Subcutaneous abdominal adipose tissue (tissue), 5 donors: ENCODE results near the gene ACVR1.

ENCODE experiments used
- H3K27ac ChIP-seq: one replicate; pipeline ENCODE4 v1.7.0; 2013; ENCODE audit warnings: low read depth, mild to moderate bottlenecking, inconsistent platforms, low read length, moderate library complexity
- H3K27me3 ChIP-seq, 5 donors: one replicate each; pipeline ENCODE4 v1.7.0; 2013; ENCODE audit warnings: low read length in 5 of 5, inconsistent platforms in 1 of 5; ENCODE audit not compliant: control insufficient read depth in 5 of 5, insufficient read depth in 4 of 5
- H3K36me3 ChIP-seq, 5 donors: one replicate each; pipeline ENCODE4 v1.7.0; 2013; ENCODE audit warnings: low read length in 5 of 5; ENCODE audit not compliant: control insufficient read depth in 5 of 5, insufficient read depth in 5 of 5
- H3K4me1 ChIP-seq, 5 donors: one replicate each; pipeline ENCODE4 v1.7.0; 2013; ENCODE audit warnings: low read length in 5 of 5, mild to moderate bottlenecking in 3 of 5, moderate library complexity in 1 of 5; ENCODE audit not compliant: control insufficient read depth in 5 of 5, insufficient read depth in 5 of 5
- H3K4me3 ChIP-seq, 5 donors: one replicate each; pipeline ENCODE4 v1.7.0; 2013; ENCODE audit warnings: low read length in 5 of 5, low read depth in 1 of 5
- H3K9ac ChIP-seq, 5 donors: one replicate each; pipeline ENCODE4 v1.7.0; 2013; ENCODE audit warnings: low read length in 5 of 5, mild to moderate bottlenecking in 4 of 5, moderate library complexity in 3 of 5
- H3K9me3 ChIP-seq, 5 donors: one replicate each; pipeline ENCODE4 v1.7.0; 2013; ENCODE audit warnings: low read length in 5 of 5; ENCODE audit not compliant: control insufficient read depth in 5 of 5
- donor health status: healthy.
- donor health status: healthy.
- donor health status: healthy.
- donor health status: healthy.
- donor health status: healthy.

The ACVR1 gene

GRCh38 chr2:157789933-157790511, 86.1 kb downstream of the ACVR1 start:
- no peak overlapping the region for H3K4me3 ChIP-seq
- H3K27ac ChIP-seq: peak overlapping the region; percentile 47
- H3K9ac ChIP-seq: no peak overlapping the region
- no peaks in the 10 kb centered on the region for H3K27me3 ChIP-seq
- no peaks in the 10 kb centered on the region for H3K9me3 ChIP-seq
- peaks cover 0 to 2% (median 0%) of the 10 kb centered on the region in 5 donors for H3K36me3 ChIP-seq
- H3K4me1 ChIP-seq: peaks cover 4 to 30% (median 20%) of the 10 kb centered on the region in 5 donors

- H3K36me3 ChIP-seq: peaks cover 0 to 2% (median 0%) of the 10 kb centered on the region in 5 donors
- H3K4me1 ChIP-seq: peaks cover 4 to 36% (median 27%) of the 10 kb centered on the region in 5 donors
- no peak overlapping the region for H3K9ac ChIP-seq
- H3K4me3 ChIP-seq: no peak overlapping the region
- peak overlapping the region; percentile 47 for H3K27ac ChIP-seq
- no peaks in the 10 kb centered on the region for H3K27me3 ChIP-seq
- H3K9me3 ChIP-seq: no peaks in the 10 kb centered on the region
Measured at GRCh38 chr2:157789256-157789655, 86.9 kb downstream of the ACVR1 start.

GRCh38 chr2:157788201-157788600, 87.9 kb downstream of the ACVR1 start:
- Histone ChIP-seq H3K9me3 (no peaks in the 10 kb centered on the region), H3K27me3 (no peaks in the 10 kb centered on the region), H3K4me1 (peaks cover 4 to 42% (median 29%) of the 10 kb centered on the region in 5 donors), H3K36me3 (peaks cover 0 to 2% (median 0%) of the 10 kb centered on the region in 5 donors), H3K27ac (no peak overlapping the region), H3K9ac (no peak overlapping the region), H3K4me3 (no peak overlapping the region)

- no peak overlapping the region for H3K27ac ChIP-seq
- H3K4me1 ChIP-seq: peaks cover 4 to 42% (median 29%) of the 10 kb centered on the region in 5 donors
- H3K27me3 ChIP-seq: no peaks in the 10 kb centered on the region
Measured at GRCh38 chr2:157787364-157787938, 88.7 kb downstream of the ACVR1 start.

DNA sequence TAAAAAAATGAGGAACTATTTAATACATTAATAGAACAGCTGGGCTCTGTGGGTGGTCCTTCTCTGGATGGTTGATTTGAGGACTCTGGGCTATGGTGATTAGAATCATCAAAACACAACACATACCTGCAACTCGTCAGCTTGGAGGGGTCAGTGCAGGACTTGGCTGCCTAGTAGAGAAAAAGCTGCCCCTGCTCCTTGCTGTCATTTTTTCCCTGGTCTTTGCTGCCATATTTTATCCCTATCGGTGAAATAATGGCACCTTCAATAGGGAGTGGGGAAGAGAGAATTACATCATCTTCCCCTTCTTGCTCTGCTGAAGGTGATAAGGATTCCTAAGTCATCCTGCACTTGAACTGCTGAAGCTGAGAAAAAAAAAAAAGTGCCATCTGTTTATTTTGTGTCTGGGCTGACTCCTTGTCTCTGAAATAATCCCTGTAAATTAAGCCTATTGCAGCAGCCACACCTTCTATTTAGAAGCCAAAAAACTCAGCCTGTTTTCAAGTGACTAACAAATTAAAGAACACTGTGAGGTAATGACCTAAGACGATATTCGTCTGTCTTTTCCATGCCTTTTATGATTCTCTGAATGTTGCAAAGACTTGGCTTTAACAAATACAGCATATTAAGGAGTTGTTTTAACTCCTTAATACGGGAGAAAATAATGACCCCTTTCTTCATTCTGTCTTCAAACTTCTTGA, 89.3 kb downstream of the ACVR1 start:
- H3K9ac ChIP-seq: no peak overlapping the region
- H3K27ac ChIP-seq: no peak overlapping the region
- H3K36me3 ChIP-seq: no peaks in the 10 kb centered on the region
- H3K9me3 ChIP-seq: no peaks in the 10 kb centered on the region
- no peak overlapping the region for H3K4me3 ChIP-seq
- peaks cover 4 to 45% (median 34%) of the 10 kb centered on the region in 5 donors for H3K4me1 ChIP-seq
- H3K27me3 ChIP-seq: no peaks in the 10 kb centered on the region

More at GRCh38 chr2:157787364-157787938, 88.7 kb downstream of the ACVR1 start:
- H3K36me3 ChIP-seq: peaks cover 0 to 2% (median 0%) of the 10 kb centered on the region in 5 donors
- H3K9ac ChIP-seq: no peak overlapping the region
- no peak overlapping the region for H3K4me3 ChIP-seq
- no peaks in the 10 kb centered on the region for H3K9me3 ChIP-seq

- H3K4me1 ChIP-seq: peaks cover 4 to 47% (median 34%) of the 10 kb centered on the region in 5 donors
- no peaks in the 10 kb centered on the region for H3K9me3 ChIP-seq
- no peaks in the 10 kb centered on the region for H3K27me3 ChIP-seq
- H3K27ac ChIP-seq: no peak overlapping the region
- H3K9ac ChIP-seq: no peak overlapping the region
- no peaks in the 10 kb centered on the region for H3K36me3 ChIP-seq
- H3K4me3 ChIP-seq: no peak overlapping the region
Measured at GRCh38 chr2:157785866-157786662, 90.1 kb downstream of the ACVR1 start.

DNA sequence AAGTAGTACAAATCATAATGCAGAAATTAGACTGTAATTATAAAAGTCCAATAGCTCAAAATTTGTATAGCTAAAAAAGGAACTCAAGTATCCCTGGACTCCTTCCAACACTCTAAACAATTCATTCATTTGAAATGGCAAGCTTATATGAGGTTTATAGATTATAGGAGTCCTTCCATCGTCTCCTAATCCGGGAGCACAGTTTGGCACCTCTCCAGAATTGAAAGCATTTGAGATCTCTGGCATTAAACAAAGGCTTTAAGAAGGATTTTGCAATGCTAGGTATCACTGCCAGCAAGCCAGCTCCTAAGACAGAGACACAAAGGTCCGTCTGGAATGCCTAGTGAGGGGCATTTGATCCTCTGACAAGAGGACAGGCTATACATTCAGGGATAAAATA, 90.9 kb downstream of the ACVR1 start:
- H3K27ac ChIP-seq: no peak overlapping the region
- peaks cover 4 to 44% (median 34%) of the 10 kb centered on the region in 5 donors for H3K4me1 ChIP-seq
- no peak overlapping the region for H3K9ac ChIP-seq

DNA sequence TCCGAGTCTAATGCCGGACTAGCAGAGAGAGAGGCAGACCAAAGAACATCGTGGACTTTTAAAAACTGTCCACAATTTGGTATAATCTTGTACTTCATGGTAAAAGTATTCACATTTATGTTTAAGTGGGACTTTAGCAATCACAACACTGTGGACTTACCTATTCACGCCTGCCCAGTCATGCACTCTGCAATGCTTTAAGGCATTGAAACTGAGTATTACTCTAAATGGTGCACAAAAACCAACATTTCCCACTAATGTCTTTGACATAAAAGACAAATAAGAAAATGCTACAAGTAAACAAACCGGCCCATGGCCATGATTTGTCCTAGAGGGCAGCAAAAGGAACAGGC, 91.3 kb downstream of the ACVR1 start:
- peak overlapping the region in 1 of 5 donors; percentile 17 for H3K9ac ChIP-seq

More for the DNA sequence above, 90.9 kb downstream of the ACVR1 start:
- H3K9me3 ChIP-seq: no peaks in the 10 kb centered on the region
- H3K36me3 ChIP-seq: peaks cover 0 to 4% (median under 1%) of the 10 kb centered on the region in 5 donors
- H3K4me3 ChIP-seq: no peak overlapping the region
- no peaks in the 10 kb centered on the region for H3K27me3 ChIP-seq

DNA sequence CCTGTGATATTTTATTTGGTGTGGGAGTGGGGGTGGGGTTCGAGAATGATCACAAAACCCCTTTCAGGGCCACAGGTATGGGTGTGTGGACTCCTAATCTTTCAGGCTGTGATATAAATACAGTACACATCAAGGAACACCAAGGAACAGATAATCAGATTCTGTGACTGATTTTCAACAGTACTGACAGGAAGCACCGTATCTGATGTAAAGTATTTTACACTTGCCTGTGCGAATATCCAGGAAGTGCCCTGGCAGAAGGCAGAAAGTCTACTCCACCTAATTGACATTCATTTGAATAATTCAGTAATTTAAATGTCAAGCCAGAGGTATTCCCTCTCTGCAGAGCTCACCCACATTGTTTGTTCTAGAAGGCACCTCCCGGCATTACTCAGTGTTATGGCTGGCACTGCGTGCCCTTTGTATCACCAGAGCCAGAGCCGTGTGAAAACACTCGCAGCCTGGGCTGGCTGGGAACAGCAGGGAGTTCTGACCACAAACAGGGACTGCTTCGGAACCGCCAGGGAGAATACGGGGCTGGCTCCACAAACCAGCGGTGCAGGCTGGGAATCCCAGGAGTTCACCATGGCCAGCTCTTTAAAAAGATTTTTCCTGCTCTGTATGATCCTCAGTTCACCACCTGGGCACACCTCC, 91.8 kb downstream of the ACVR1 start:
- Histone ChIP-seq H3K27ac (peak overlapping the region; percentile 47), H3K27me3 (no peaks in the 10 kb centered on the region), H3K4me1 (peaks cover 4 to 35% (median 26%) of the 10 kb centered on the region in 5 donors), H3K9ac (peak overlapping the region in 1 of 5 donors; percentile 17), H3K36me3 (peaks cover 3 to 10% (median 7%) of the 10 kb centered on the region in 5 donors), H3K9me3 (no peaks in the 10 kb centered on the region), H3K4me3 (no peak overlapping the region)

More for the DNA sequence above, 91.3 kb downstream of the ACVR1 start:
- peaks cover 2 to 8% (median 5%) of the 10 kb centered on the region in 5 donors for H3K36me3 ChIP-seq
- peak overlapping the region; percentile 47 for H3K27ac ChIP-seq
- H3K4me3 ChIP-seq: no peak overlapping the region
- no peaks in the 10 kb centered on the region for H3K9me3 ChIP-seq
- H3K4me1 ChIP-seq: peaks cover 4 to 40% (median 31%) of the 10 kb centered on the region in 5 donors
- no peaks in the 10 kb centered on the region for H3K27me3 ChIP-seq
